ENCODE data around the gene ABLIM3. TPM values are rescaled to one million over a fixed set of nuclear protein-coding genes. Genes with fewer than 3 reads are reported as not detected.

The ABLIM3 gene
- total and polyA plus RNA-seq, 2 experiments from 2014 or later, result 0.19 to 2.2 TPM

- Mint-ChIP-seq H3K4me1 (no peaks in the 10 kb centered on the region), H3K27me3 (ENCODE audit: insufficient read depth, low read depth, poor library complexity) (no peaks in the 10 kb centered on the region), H3K9me3 (no peaks in the 10 kb centered on the region), H3K4me3 (no peak overlapping the region), H3K27ac (no peak overlapping the region), H3K36me3 (ENCODE audit: low read depth) (no peaks in the 10 kb centered on the region)
- Histone ChIP-seq H3K27me3 (ENCODE audit: insufficient read depth) (no peaks in the 10 kb centered on the region), H3K9me2 (ENCODE audit: insufficient read depth) (peaks cover 3% of the 10 kb centered on the region; the same call in 1 of the 2 replicates), H3K36me3 (ENCODE audit: insufficient read depth) (no peaks in the 10 kb centered on the region), H3K79me2 (replicated peaks; ENCODE audit: insufficient read depth) (no peaks in the 10 kb centered on the region), H3K4me1 (ENCODE audit: insufficient read depth) (no peaks in the 10 kb centered on the region), H3K27ac (ENCODE audit: low read depth) (no peak overlapping the region), H4K20me1 (replicated peaks; ENCODE audit: insufficient read depth) (no peaks in the 10 kb centered on the region), H2AFZ (no peak overlapping the region), H3K4me3 (no peak overlapping the region), H3F3A (replicated peaks; ENCODE audit: low read depth) (no peaks in the 10 kb centered on the region), H3K4me2 (no peak overlapping the region)
- ATAC-seq, result no peak
- no peak for TF ChIP-seq ZNF114 (CRISPR knock-in tag; IDR thresholded peaks at IDR 0.05)
- TF ChIP-seq STAT1 (IDR thresholded peaks at IDR 0.05; ENCODE audit: unreplicated experiment), result no peak
- TF ChIP-seq, protein P1, sequence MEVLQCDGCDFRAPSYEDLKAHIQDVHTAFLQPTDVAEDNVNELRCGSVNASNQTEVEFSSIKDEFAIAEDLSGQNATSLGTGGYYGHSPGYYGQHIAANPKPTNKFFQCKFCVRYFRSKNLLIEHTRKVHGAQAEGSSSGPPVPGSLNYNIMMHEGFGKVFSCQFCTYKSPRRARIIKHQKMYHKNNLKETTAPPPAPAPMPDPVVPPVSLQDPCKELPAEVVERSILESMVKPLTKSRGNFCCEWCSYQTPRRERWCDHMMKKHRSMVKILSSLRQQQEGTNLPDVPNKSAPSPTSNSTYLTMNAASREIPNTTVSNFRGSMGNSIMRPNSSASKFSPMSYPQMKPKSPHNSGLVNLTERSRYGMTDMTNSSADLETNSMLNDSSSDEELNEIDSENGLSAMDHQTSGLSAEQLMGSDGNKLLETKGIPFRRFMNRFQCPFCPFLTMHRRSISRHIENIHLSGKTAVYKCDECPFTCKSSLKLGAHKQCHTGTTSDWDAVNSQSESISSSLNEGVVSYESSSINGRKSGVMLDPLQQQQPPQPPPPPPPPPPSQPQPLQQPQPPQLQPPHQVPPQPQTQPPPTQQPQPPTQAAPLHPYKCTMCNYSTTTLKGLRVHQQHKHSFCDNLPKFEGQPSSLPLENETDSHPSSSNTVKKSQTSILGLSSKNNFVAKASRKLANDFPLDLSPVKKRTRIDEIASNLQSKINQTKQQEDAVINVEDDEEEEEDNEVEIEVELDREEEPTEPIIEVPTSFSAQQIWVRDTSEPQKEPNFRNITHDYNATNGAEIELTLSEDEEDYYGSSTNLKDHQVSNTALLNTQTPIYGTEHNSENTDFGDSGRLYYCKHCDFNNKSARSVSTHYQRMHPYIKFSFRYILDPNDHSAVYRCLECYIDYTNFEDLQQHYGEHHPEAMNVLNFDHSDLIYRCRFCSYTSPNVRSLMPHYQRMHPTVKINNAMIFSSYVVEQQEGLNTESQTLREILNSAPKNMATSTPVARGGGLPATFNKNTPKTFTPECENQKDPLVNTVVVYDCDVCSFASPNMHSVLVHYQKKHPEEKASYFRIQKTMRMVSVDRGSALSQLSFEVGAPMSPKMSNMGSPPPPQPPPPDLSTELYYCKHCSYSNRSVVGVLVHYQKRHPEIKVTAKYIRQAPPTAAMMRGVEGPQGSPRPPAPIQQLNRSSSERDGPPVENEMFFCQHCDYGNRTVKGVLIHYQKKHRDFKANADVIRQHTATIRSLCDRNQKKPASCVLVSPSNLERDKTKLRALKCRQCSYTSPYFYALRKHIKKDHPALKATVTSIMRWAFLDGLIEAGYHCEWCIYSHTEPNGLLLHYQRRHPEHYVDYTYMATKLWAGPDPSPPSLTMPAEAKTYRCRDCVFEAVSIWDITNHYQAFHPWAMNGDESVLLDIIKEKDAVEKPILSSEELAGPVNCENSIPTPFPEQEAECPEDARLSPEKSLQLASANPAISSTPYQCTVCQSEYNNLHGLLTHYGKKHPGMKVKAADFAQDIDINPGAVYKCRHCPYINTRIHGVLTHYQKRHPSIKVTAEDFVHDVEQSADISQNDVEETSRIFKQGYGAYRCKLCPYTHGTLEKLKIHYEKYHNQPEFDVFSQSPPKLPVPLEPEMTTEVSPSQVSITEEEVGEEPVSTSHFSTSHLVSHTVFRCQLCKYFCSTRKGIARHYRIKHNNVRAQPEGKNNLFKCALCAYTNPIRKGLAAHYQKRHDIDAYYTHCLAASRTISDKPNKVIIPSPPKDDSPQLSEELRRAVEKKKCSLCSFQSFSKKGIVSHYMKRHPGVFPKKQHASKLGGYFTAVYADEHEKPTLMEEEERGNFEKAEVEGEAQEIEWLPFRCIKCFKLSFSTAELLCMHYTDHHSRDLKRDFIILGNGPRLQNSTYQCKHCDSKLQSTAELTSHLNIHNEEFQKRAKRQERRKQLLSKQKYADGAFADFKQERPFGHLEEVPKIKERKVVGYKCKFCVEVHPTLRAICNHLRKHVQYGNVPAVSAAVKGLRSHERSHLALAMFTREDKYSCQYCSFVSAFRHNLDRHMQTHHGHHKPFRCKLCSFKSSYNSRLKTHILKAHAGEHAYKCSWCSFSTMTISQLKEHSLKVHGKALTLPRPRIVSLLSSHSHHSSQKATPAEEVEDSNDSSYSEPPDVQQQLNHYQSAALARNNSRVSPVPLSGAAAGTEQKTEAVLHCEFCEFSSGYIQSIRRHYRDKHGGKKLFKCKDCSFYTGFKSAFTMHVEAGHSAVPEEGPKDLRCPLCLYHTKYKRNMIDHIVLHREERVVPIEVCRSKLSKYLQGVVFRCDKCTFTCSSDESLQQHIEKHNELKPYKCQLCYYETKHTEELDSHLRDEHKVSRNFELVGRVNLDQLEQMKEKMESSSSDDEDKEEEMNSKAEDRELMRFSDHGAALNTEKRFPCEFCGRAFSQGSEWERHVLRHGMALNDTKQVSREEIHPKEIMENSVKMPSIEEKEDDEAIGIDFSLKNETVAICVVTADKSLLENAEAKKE (CRISPR knock-in tag; IDR thresholded peaks at IDR 0.05), result no peak
- TF ChIP-seq REST (IDR thresholded peaks at IDR 0.05; ENCODE audit: unreplicated experiment), result no peak
- DNase-seq (ENCODE audit: low spot score), result no peak
Measured at GRCh38 chr5:149162401-149163084, 21.2 kb downstream of the ABLIM3 start.

All from GM23338 (cell line).